ENCODE data around the gene ECT2. TPM values are rescaled to one million over a fixed set of nuclear protein-coding genes. Genes with fewer than 3 reads are reported as not detected.

The ECT2 gene
- total RNA-seq, 1 experiment from 2014 or later: 145 TPM

- H3K27ac ChIP-seq: no peak overlapping the region
- H3K4me3 ChIP-seq: no peak overlapping the region
- intact Hi-C loops (cut with micrococcal nuclease; ENCODE audit: unreplicated experiment): no loop called here
- no peaks in the 10 kb centered on the region for H3K4me1 ChIP-seq (replicated peaks; ENCODE audit: insufficient read depth)
- BruUV-seq (replicated peaks): no TSS peak
- H4K20me1 ChIP-seq (ENCODE audit: insufficient read depth): no peaks in the 10 kb centered on the region
- CTCF ChIA-PET: no interaction called here
- H3F3A ChIP-seq (ENCODE audit: insufficient read depth, low read depth): no peaks in the 10 kb centered on the region
- H3K27me3 ChIP-seq (ENCODE audit: insufficient read depth, low read depth): no peaks in the 10 kb centered on the region
- POLR2A ChIA-PET (ENCODE audit: unreplicated experiment): interaction anchor here (0.7 kb wide), 1 partner anchor 122 kb away, joined by 6 read pairs; no protein-coding TSS in a partner anchor
- peaks cover 93% of the 10 kb centered on the region for H3K36me3 ChIP-seq (ENCODE audit: low read depth)
- no peaks in the 10 kb centered on the region for H3K9me2 ChIP-seq (ENCODE audit: insufficient read depth)
- TF ChIP-seq CTCF (conservative IDR thresholded peaks at IDR 0.05) (no peak), EZH2 (IDR thresholded peaks at IDR 0.05; ENCODE audit: low read depth) (no peak)
- no peaks in the 10 kb centered on the region for H3K79me2 ChIP-seq (ENCODE audit: low read depth)
- H3K9me3 ChIP-seq (ENCODE audit: insufficient read depth, low read depth): no peaks in the 10 kb centered on the region
- no peak for DNase-seq
- H2AFZ ChIP-seq: no peak overlapping the region
- no peak overlapping the region for H3K4me2 ChIP-seq
Observed at GRCh38 chr3:172766241-172766640, 15.7 kb downstream of the ECT2 start.

GRCh38 chr3:172766718-172767405 is 16.3 kb downstream of the ECT2 start:
- intact Hi-C loops (cut with micrococcal nuclease; ENCODE audit: unreplicated experiment): no loop called here

GRCh38 chr3:172770382-172770781 is 19.9 kb downstream of the ECT2 start:
- peaks cover 79% of the 10 kb centered on the region for H3K36me3 ChIP-seq (ENCODE audit: low read depth)
- POLR2A ChIA-PET (ENCODE audit: unreplicated experiment): interaction anchor here (0.6 to 0.7 kb wide), 2 partner anchors 1247 to 1681 kb away, joined by 3 to 5 read pairs; no protein-coding TSS in a partner anchor
- CTCF ChIA-PET: no interaction called here

More at GRCh38 chr3:172766718-172767405, 16.3 kb downstream of the ECT2 start:
- TF ChIP-seq CTCF (conservative IDR thresholded peaks at IDR 0.05): no peak
- TF ChIP-seq EZH2 (IDR thresholded peaks at IDR 0.05; ENCODE audit: low read depth): no peak
- Histone ChIP-seq H4K20me1 (ENCODE audit: insufficient read depth) (no peaks in the 10 kb centered on the region), H3K27ac (no peak overlapping the region), H3F3A (ENCODE audit: insufficient read depth, low read depth) (no peaks in the 10 kb centered on the region), H3K36me3 (ENCODE audit: low read depth) (peaks cover 92% of the 10 kb centered on the region), H3K4me2 (no peak overlapping the region), H3K27me3 (ENCODE audit: insufficient read depth, low read depth) (no peaks in the 10 kb centered on the region), H3K9me2 (ENCODE audit: insufficient read depth) (no peaks in the 10 kb centered on the region), H3K9me3 (ENCODE audit: insufficient read depth, low read depth) (no peaks in the 10 kb centered on the region), H2AFZ (no peak overlapping the region), H3K4me3 (no peak overlapping the region), H3K4me1 (replicated peaks; ENCODE audit: insufficient read depth) (no peaks in the 10 kb centered on the region), H3K79me2 (ENCODE audit: low read depth) (no peaks in the 10 kb centered on the region)
- TSS peak; percentile 2 for BruUV-seq (replicated peaks)
- no peak for DNase-seq
- CTCF ChIA-PET: no interaction called here
- POLR2A ChIA-PET (ENCODE audit: unreplicated experiment): interaction anchor here (0.7 kb wide), 1 partner anchor 121 kb away, joined by 6 read pairs; no protein-coding TSS in a partner anchor

More at GRCh38 chr3:172770382-172770781, 19.9 kb downstream of the ECT2 start:
- no TSS peak for BruUV-seq (replicated peaks)
- H3K4me3 ChIP-seq: no peak overlapping the region
- peaks cover 10% of the 10 kb centered on the region; the same call in 1 of the 2 replicates for H3F3A ChIP-seq (ENCODE audit: insufficient read depth, low read depth)
- H3K9me2 ChIP-seq (ENCODE audit: insufficient read depth): no peaks in the 10 kb centered on the region
- H3K27me3 ChIP-seq (ENCODE audit: insufficient read depth, low read depth): no peaks in the 10 kb centered on the region
- intact Hi-C loops (cut with micrococcal nuclease; ENCODE audit: unreplicated experiment): no loop called here
- H4K20me1 ChIP-seq (ENCODE audit: insufficient read depth): no peaks in the 10 kb centered on the region
- no peak overlapping the region for H2AFZ ChIP-seq
- H3K79me2 ChIP-seq (ENCODE audit: low read depth): no peaks in the 10 kb centered on the region
- no peak for TF ChIP-seq EZH2 (IDR thresholded peaks at IDR 0.05; ENCODE audit: low read depth)
- TF ChIP-seq CTCF (conservative IDR thresholded peaks at IDR 0.05): no peak
- H3K4me1 ChIP-seq (replicated peaks; ENCODE audit: insufficient read depth): no peaks in the 10 kb centered on the region
- no peak for DNase-seq
- no peaks in the 10 kb centered on the region for H3K9me3 ChIP-seq (ENCODE audit: insufficient read depth, low read depth)
- no peak overlapping the region for H3K27ac ChIP-seq
- no peak overlapping the region for H3K4me2 ChIP-seq
